ENCODE measurements around the gene SPATA46.
"Not testable (repeated sequence)": the region's sequence is repeated elsewhere in the genome, so short reads cannot be mapped to it uniquely, and the experiment has no call there.

Gene SPATA46

DNA sequence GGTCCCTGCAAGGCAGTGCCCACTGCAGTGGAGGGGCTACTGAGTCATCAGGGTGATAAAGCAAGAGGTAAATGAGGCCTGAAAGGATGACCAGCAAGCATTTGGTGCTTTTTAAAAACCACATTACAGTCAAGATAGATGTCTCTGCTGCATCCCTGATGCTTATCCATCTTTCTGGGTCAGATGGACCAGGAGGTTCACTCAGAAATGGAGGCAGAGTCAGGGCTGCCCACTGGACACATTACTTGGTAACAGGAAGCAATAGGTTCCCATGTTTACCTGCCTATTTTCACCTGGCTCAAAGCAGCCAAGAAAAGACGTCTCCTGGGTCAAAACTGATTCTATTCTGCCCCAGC lies 3.6 kb downstream of the SPATA46 start:
- no peak for DNase-seq

DNA sequence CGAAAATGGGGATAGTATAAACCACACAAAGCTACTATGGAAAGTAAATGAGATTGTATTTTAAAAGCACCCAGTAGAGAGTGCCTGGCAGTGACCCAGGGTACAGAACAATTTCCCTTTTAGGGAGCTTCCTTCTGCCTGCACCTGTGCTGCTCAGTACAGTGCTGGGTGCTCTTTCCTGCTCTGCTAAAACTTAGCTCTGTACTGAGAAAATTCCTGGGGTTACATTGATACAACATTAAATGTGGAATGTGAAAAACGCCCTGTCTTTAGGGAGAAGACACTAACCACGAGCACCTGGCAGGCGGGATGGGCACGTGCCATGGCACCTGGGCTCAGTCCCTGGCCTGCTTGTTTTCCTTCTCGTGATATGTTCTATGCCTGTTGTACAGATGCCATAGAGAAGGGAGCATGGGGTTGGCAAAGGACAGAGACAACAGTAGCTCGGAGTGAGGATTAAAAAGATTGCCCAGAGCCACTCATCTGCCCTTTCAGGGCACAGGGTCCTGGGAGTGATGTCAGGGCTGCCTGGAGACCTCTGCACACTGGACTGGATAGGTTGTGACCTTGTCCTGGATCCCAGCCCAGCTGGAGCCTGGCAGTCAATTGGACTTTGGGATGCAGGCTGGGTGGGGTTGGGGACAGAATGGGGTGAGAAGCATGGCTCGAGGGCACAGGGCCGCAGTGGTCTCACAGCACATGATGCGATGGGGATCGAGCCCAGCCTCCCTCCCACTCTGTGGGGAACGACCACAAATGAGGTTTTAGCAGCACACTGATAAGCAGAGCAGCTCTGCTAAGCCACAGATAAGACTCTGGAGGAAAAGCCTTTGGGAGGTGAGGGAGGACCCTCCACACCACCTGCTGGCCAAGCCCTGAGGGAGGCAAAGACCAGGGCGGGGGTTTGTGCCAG lies 4.2 kb downstream of the SPATA46 start:
- no peak for DNase-seq

DNA sequence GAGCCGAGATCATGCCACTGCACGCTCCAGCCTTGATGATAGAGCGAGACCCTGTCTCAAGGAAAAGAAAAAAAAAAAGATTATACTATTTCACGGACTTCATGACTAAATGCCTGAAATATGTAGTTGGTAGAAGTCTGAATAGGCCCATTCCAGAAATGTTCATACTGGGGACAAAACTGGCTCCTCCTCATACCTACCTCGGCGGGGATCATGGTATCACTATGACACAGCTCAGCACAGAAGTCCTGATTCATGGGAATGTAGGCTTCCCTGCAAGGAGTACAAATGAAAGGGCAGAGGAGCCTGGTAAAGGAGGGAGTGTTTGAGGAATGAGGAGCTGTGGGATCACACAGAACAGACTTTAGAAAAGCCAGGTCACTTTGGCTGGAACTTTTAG lies 5.0 kb downstream of the SPATA46 start:
- DNase-seq = no peak

DNA sequence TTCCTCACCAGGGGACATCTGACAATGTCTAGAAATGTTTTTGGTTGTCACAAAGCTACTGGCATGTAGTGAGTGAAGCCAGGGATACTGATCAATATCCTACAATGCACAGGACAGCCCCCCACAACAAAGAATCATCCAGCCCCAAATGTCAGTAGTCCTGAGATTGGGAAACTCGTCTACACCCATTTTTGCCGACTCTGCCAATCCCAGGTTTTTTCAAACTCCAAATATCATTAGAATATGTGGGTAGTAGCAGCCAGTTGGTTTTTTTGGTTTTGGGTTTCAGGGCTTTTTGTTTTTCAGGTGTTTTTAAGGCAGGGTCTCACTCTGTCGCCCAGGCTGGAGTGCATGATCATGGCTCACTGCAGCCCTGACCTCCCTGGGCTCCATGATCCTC lies 5.9 kb downstream of the SPATA46 start:
- DNase-seq = no peak

DNA sequence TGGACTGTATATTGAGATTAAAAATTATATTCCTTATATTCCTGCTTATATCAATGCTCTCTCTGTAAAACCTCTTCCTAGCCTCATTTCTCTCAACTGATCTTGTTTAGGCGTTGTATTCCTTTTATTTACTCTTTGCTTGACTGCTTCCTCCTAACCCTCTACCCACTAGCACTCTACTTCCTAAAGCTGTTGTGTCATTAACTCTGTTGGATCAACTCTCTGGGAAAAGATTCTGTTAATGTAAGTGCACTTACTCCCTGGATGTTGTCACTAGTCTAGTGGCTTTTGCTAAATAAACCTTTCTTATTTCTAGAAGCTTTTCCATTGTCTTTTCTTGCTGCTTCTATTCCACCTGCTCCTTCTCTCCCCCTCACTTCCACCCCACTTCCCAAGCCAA lies 6.5 kb downstream of the SPATA46 start:
- DNase-seq = no peak

DNA sequence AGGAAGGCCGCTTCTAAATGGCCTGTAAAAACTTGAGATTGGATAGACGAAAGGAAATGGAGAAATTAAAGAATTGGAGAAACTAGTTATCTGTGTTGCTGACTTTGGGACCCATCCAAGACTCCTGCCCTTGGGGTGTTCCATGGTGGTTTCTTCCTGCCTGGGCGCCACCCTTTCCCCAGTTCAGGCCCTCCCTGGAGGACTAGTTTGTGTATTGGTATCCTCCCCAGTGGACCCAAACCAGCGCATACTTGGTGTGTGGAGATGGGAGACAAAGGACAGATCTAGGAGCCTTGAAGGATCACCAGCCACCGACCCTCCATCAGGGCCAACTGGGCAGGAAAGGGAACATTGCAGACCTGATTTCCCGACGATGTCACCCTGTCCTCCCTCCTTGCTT lies 7.1 kb downstream of the SPATA46 start:
- DNase-seq = no peak

DNA sequence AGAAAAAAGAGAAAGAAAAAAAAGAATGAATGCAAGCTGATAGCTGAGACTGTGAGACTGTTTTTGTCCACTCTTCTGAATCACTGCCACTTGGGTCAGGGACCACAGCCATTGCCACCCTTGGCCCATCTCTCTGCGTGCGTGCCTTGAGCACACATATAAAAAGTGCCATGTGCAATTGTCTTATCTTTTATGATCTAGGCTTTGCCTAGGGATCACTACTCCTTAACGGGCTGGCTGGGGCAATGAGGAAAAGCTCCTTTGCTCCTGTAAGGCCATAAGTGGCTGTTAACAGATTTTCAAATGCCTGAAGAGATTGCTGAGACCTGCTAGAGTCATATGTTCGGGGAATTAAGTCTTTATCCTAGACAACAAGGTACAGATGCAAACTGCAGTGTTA lies 8.2 kb downstream of the SPATA46 start:
- no peak for DNase-seq

DNA sequence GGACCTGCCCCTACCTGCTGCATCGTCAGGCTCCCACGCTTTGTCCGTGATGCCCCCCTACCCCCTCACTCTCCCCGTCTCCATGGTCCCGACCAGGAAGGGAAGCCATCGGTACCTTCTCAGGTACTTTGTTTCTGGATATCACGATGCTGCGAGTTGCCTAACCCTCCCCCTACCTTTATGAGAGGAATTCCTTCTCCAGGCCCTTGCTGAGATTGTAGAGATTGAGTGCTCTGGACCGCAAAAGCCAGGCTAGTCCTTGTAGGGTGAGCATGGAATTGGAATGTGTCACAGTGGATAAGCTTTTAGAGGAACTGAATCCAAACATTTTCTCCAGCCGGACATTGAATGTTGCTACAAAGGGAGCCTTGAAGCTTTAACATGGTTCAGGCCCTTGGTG lies 8.9 kb downstream of the SPATA46 start:
- DNase-seq = no peak

DNA sequence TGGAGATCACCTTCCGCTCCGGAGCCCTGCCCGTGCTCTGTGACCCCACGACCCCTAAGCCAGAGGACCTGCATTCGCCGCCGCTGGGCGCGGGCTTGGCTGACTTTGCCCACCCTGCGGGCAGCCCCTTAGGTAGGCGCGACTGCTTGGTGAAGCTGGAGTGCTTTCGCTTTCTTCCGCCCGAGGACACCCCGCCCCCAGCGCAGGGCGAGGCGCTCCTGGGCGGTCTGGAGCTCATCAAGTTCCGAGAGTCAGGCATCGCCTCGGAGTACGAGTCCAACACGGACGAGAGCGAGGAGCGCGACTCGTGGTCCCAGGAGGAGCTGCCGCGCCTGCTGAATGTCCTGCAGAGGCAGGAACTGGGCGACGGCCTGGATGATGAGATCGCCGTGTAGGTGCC lies 9.6 kb downstream of the SPATA46 start:
- DNase-seq = no peak

DNA sequence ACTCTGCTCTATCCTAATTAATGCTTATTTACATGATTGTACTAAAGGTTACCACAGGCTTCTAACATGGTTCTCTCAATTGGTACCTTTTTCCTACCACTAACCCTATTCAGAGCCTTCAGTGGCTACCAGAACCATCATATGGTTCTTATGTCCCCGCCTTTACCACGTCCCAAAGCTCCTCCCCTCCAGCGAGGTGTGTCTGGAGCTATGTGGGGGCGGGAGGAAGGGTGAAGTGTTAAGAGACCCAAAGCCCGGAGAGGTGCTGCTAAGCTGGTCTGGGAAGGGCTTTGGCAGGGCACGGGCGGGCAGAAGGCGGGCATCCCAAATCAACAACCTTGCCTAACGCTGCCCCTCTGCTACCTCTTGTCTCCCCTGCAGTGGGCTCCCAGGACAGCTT lies 10.0 kb downstream of the SPATA46 start:
- no peak for DNase-seq

DNA sequence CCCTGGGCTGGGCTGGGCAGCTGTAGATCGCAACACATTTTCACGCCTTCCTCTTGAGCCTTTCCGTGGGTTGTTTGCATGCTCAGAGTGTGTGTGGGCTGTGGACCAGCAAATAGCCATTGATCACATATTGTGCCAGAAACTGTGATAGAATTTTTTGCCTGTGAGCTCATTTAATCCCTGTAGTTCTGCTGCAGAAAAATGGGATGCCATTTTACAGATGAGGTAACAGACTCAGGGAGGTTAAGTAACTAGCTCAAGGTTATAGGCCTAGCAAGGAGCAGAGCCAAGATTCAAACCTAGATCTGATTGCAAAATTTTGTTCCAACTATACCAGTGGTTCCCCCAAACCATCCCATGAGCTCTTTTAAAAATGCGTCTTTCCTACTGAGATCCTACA lies 10.5 kb downstream of the SPATA46 start:
- no peak for DNase-seq

DNA sequence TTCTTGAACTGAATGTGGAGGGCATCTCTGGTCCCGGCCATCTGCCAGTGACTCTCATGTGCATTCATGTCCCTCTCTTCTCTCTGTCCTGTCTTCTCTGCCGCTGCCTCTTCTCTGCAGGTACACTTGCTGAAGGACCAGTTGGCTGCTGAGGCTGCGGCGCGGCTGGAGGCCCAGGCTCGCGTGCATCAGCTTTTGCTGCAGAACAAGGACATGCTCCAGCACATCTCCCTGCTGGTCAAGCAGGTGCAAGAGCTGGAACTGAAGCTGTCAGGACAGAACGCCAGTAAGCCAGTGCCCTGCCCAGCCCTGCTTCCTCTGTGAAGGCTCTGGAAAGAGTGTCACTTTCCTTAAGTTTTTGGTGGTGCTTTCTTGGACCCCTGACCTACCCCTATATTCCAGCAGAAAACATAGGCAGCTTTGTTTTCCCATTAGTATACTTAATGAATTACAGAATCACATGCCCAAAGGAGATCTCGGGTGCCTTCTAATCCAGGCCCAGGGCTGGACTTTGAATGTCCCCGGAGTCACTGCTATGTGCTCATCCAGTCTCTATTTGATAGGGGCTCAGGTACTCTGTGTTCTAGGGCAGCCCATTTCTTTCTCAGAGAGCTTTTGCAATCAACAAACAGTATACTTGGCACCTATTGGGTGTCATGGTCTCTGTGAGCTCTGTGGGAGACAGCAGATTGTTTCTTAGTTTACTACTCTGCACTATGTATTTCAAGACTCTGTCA lies 11.2 kb downstream of the SPATA46 start:
- no peak for DNase-seq

DNA sequence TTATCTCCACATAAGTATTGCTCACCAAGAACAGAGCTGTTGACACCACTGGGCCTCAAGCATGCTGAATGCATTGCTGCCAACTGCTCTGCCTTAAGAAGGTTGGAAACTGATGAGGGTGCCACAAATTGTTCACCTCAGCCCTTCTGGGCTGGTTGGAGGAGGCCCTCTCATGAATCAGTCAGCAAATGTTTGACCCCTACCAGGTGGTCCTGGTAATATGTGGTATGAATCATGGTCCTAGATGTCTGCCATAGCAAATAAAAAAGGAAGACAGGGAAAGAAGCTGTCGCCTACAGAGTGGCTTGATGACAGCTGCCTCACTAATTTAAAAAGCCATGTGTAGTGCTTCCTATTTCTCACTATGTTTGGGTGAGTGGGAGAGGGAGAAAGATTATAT lies 12.2 kb downstream of the SPATA46 start:
- no peak for DNase-seq

DNA sequence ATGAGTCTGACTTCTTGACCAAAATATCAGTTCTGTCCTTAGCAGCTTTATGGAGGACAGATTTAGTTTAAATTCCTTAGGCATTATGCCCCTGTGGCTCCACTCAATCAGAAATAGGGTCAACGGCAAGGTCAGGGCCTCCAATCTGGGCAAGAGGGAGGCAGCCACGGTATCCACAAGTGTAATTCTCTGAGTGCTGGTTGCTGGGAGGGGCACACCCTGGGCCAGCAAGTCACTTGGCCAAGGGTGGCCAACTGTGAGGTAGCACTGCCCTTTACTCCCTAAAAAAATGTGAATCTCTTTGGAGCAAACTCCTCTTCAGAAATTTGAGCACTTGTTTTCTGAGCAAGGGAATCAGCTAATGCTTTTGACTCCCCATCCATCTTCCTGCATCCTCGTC lies 12.8 kb downstream of the SPATA46 start:
- no peak for DNase-seq

DNA sequence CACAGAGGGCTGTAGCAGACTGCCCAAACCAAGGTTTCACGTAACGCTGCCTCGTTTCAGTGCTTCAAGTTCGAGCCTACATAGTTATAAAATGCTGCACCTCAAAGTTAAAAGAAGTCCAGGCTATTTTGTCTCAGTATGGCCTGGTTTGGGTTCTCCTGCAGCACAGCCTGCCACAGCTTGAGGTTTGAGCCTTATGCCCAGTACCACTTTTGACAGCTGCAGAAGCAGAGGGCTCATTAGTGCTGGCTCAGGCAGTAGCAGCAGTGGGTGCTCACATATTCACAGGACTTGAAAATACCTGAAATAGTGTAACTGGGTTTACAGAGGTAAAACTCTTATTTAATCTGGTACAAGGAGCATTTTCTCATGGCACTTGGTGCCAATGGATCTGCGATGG lies 15.3 kb downstream of the SPATA46 start:
- DNase-seq = no peak

DNA sequence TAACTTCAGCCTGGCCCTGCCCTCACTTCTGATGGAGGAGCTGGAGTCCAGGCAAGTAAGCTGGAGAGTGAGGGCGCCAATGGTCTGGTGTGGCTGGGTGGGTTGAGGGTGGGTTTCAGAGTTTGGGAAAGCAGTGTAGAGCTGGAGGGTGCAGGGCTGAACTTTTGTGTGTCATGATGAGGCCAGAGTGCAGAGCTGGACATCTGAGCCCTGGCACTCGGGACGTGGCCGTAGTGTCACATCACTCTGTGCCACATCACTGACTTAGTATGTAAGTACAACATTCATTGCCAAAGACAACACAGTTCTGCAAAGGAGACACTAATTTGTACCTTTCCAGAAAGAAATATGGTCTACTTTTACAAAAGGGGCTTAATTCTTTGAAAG lies 15.8 kb downstream of the SPATA46 start:
- DNase-seq = no peak

DNA sequence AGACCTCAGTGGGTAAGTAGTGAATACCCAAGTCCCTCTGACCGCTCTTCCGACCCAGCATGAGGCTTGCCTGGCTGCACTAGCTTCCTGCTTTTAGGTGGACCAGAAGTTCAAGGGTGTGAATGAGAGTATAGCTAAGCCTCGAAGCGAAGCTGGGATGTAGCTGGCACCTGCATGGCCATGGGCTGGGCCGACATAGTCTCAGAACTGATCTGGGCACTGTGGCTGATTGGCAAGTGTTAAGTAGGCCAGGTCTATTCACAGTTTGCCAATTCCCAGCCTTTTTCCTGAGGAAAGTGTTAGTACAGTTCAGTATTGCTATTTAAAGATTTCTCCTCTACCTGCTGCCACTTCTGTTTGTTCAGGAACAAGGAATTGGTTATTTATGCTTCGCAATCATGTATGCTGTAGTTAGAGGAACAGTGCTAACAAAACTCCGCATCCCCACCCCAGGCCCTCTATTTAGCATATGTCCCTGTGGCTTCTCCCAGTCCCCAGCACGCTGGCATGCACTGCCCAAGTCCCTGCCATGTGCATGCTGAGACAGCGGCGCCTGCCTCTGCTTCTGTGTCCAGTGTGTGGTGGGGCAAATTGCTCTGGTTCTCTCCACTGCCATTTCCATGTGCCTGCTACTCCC lies 16.3 kb downstream of the SPATA46 start:
- no peak for DNase-seq

DNA sequence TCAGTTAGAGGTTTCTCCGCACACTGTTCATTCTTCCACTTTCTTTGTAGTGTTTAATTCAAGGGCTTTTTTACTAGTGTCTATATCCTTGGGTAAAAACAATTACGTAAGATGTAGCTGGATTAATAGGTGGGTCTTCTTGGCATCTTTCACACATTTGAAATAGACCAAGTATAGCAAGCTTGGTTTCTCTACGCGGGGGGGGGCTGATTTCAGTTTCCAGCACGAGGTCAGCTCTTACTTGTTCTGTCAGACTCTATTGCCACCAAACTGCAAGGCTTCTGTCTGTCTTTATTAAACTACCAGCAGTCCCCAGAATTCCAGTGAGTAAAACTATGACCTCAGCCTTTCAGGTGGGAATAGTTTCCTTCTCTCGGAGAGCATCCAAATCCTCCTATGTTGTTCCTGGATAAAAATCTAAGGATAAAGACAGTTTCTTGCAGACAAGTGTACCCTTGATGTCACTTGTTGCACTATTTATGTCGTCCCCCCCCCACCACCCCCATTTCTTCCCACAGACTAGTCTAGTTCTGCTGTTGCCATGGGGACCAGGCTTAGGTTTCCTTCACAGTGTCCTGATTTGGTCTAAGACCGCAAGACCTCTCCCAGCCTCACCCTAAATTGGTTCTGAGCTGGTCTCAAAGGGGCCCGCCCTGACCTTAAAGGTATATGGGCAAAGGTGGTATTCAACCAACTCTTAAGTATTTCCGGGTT lies 17.0 kb downstream of the SPATA46 start:
- no peak for DNase-seq

DNA sequence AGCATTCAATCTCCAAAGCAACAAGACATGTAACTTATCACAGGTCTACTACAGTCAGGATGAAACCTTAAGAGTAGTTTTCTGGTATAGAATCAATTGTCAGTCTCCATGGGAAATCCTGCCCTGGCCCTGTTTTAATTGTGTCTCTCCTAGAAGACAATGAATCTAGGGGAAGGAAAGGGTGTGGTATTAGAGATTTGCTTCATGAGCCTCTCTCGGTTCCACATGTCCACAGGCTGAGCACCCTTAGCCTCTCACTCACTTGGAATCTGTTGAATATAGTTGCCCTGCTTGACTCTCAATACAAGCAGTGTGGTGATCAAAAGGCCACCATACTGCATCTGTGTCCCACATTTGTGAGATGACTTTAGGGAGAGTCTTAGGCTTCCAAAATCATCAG lies 17.7 kb downstream of the SPATA46 start:
- DNase-seq = no peak

DNA sequence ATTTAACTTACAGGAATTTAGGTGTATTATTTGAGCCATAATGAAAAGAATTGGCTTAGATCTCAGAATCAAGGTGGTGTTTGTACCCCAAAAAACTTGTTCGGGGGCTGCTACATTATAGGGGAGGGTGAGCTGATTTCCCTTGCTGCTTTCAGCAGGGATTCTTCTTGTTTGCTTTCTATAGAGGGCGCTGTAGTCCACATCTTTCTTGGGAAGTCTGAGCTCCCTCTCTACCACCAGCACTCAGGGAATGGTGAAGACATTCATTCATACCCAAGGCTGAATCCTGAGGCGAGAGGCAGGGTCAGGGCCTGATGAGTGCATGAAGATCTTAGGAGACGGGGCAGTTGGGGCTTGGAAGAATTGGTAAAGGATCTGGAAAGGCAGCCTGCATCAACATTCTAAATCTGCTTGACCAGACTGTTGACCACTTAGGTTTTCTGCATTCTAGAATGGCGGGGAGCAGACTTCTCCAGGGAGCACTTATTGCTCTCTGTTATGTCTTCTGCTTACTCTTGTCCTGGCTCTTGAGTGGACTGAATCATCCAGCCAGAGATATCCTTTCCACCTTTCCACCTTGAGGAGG lies 18.9 kb downstream of the SPATA46 start:
- DNase-seq = peak; percentile 4

DNA sequence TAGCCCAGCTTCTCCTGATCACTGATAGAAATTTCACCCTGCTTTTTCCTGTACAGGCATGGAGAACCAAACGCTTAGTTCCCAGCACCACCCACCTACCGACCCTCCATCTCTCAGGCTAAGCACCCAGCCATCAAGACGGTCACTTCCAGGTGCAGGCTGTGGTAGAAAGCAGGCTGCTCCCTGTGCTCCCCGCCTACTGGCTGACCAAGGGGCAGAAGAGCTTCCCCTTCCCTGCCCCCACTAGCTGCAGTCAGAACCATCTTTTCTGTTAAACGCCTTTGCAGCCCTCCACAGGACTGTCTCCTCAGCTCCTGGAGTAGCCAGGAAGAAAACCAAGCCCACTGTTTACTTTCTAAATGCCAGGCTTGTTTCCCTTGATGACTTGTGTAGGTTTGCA lies 23.0 kb downstream of the SPATA46 start:
- no peak for DNase-seq

DNA sequence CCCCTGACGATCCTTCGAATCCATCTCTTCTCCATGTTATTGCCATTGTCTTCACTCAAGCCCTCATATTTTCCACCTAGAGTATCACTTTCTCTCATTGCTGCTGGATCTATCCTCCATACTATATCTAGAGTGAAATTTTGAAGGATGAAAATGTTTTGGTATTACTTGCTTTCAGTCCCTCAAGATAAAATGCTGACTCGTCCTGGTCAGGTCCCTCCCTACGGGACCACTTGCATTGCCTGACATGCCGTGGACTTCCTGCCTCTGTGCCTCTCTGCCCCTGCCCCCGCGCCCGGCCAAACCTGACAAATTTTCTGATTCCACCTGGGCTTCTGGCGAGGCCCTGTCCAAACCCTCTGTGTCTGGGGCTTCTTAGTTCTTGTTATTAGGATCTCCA lies 23.6 kb downstream of the SPATA46 start:
- DNase-seq = no peak

DNA sequence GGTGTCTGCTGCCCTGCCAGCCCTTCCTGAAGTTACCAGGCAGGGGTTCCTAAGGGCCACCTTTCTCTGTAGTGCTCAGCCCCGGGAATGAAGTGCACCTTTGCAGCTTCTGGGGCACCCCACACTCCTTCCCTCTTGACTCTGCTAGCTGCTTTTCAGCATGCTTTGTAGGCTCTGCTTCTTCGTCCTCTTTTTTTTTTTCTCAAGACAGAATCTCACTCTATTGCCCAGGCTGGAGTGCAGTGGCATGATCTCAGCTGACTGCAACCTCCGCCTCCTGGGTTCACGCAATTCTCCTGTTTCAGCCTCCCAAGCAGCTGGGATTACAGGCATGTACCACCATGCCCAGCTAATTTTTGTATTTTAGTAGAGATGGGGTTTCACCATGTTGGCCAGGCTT lies 24.8 kb downstream of the SPATA46 start:
- not testable (repeated sequence) for DNase-seq
